ENCODE data around the gene ADGRL2.

ADGRL2 gene

GRCh38 chr1:81801651-81802456 lies 1.1 kb downstream of the ADGRL2 start:
- Histone ChIP-seq H3K4me2 (ENCODE audit: low read depth, low read length) (peak overlapping the region; percentile 94), H3K36me3 (replicated peaks; ENCODE audit: insufficient read depth, low read length) (no peaks in the 10 kb centered on the region), H3K9me3 (replicated peaks; ENCODE audit: insufficient read depth, low read length) (no peaks in the 10 kb centered on the region), H3K9me2 (replicated peaks; ENCODE audit: insufficient read depth, low read length) (no peaks in the 10 kb centered on the region), H3K9ac (ENCODE audit: low read length) (peak overlapping the region; percentile 22; the same call in 1 of the 2 replicates), H3K79me2 (ENCODE audit: low read length) (no peaks in the 10 kb centered on the region), H3F3A (ENCODE audit: insufficient read depth, low read length) (no peaks in the 10 kb centered on the region), H3K27ac (ENCODE audit: low read length) (no peak overlapping the region), H2AFZ (ENCODE audit: low read length) (peak overlapping the region; percentile 92), H3K4me1 (ENCODE audit: low read length) (no peaks in the 10 kb centered on the region), H4K20me1 (ENCODE audit: insufficient read depth, low read length) (no peaks in the 10 kb centered on the region), H3K27me3 (replicated peaks; ENCODE audit: insufficient read depth, low read length) (0 out of 2 replicates have a peak, but pooled peaks cover 10% of the 10 kb centered on the region), H3K4me3 (ENCODE audit: low read length) (peak overlapping the region; percentile 69)
- TF ChIP-seq EZH2 (optimal IDR thresholded peaks at IDR 0.05; ENCODE audit: low read depth, low read length) (no peak), CTCF (IDR thresholded peaks at IDR 0.05; ENCODE audit: low read length) (no peak), EZH2phosphoT487 (IDR thresholded peaks at IDR 0.05; ENCODE audit: low read length) (no peak)
- DNase-seq, result peak; percentile 32

GRCh38 chr1:81802457-81802706 lies 1.6 kb downstream of the ADGRL2 start:
- Histone ChIP-seq H3K27me3 (replicated peaks; ENCODE audit: insufficient read depth, low read length) (0 out of 2 replicates have a peak, but pooled peaks cover 10% of the 10 kb centered on the region), H3K9ac (ENCODE audit: low read length) (no peak overlapping the region), H3K4me3 (ENCODE audit: low read length) (peak overlapping the region; percentile 64)

GRCh38 chr1:81802707-81803430 lies 2.1 kb downstream of the ADGRL2 start:
- Histone ChIP-seq H3K4me3 (ENCODE audit: low read length) (peak overlapping the region; percentile 64), H2AFZ (ENCODE audit: low read length) (peak overlapping the region; percentile 46), H3K9me2 (replicated peaks; ENCODE audit: insufficient read depth, low read length) (no peaks in the 10 kb centered on the region), H3K4me1 (ENCODE audit: low read length) (no peaks in the 10 kb centered on the region), H3F3A (ENCODE audit: insufficient read depth, low read length) (no peaks in the 10 kb centered on the region), H3K9me3 (replicated peaks; ENCODE audit: insufficient read depth, low read length) (no peaks in the 10 kb centered on the region), H3K4me2 (ENCODE audit: low read depth, low read length) (peak overlapping the region; percentile 78), H3K79me2 (ENCODE audit: low read length) (no peaks in the 10 kb centered on the region), H3K36me3 (replicated peaks; ENCODE audit: insufficient read depth, low read length) (no peaks in the 10 kb centered on the region), H4K20me1 (ENCODE audit: insufficient read depth, low read length) (no peaks in the 10 kb centered on the region), H3K27me3 (replicated peaks; ENCODE audit: insufficient read depth, low read length) (0 out of 2 replicates have a peak, but pooled peaks cover 10% of the 10 kb centered on the region), H3K9ac (ENCODE audit: low read length) (no peak overlapping the region), H3K27ac (ENCODE audit: low read length) (no peak overlapping the region)
- TF ChIP-seq CTCF (IDR thresholded peaks at IDR 0.05; ENCODE audit: low read length) (peak; percentile 34), EZH2 (optimal IDR thresholded peaks at IDR 0.05; ENCODE audit: low read depth, low read length) (no peak), EZH2phosphoT487 (IDR thresholded peaks at IDR 0.05; ENCODE audit: low read length) (no peak)
- DNase-seq, result peak; percentile 41

More at GRCh38 chr1:81802457-81802706, 1.6 kb downstream of the ADGRL2 start:
- Histone ChIP-seq H4K20me1 (ENCODE audit: insufficient read depth, low read length) (no peaks in the 10 kb centered on the region), H2AFZ (ENCODE audit: low read length) (peak overlapping the region; percentile 46), H3K9me3 (replicated peaks; ENCODE audit: insufficient read depth, low read length) (no peaks in the 10 kb centered on the region), H3K4me1 (ENCODE audit: low read length) (no peaks in the 10 kb centered on the region), H3K9me2 (replicated peaks; ENCODE audit: insufficient read depth, low read length) (no peaks in the 10 kb centered on the region), H3K4me2 (ENCODE audit: low read depth, low read length) (peak overlapping the region; percentile 78; the same call in 1 of the 2 replicates), H3F3A (ENCODE audit: insufficient read depth, low read length) (no peaks in the 10 kb centered on the region), H3K36me3 (replicated peaks; ENCODE audit: insufficient read depth, low read length) (no peaks in the 10 kb centered on the region), H3K79me2 (ENCODE audit: low read length) (no peaks in the 10 kb centered on the region), H3K27ac (ENCODE audit: low read length) (no peak overlapping the region)
- TF ChIP-seq EZH2 (optimal IDR thresholded peaks at IDR 0.05; ENCODE audit: low read depth, low read length), result no peak
- no peak for TF ChIP-seq EZH2phosphoT487 (IDR thresholded peaks at IDR 0.05; ENCODE audit: low read length)
- no peak for TF ChIP-seq CTCF (IDR thresholded peaks at IDR 0.05; ENCODE audit: low read length)
- no peak for DNase-seq

Data from MM.1S (cell line).